A673 (cell line): ENCODE results near the gene GFRA3. TPM values are rescaled to one million over a fixed set of nuclear protein-coding genes. Genes with fewer than 3 reads are reported as not detected.
"Not testable (repeated sequence)": the region's sequence is repeated elsewhere in the genome, so short reads cannot be mapped to it uniquely, and the experiment has no call there.

ENCODE experiments used
- Bru-seq: library from RNA; stranded (reverse); fragments of 400-500 nt; gene quantifications from one replicate; lab custom pipeline; 2021; lab: Mats Ljungman, UMichigan
- BruChase-seq, 2 experiments: library from RNA; stranded (reverse); fragments of 400-500 nt; gene quantifications; one replicate each; lab custom pipeline; 2021; lab: Mats Ljungman, UMichigan
- BruUV-seq: library from RNA; stranded (reverse); fragments of 400-500 nt; replicated peaks from 2 replicates; lab custom pipeline; 2021; lab: Mats Ljungman, UMichigan
- CTCF ChIA-PET: fragments of 300-600 bp; sonication (Branson Sonifier 250); formaldehyde crosslinking; loops from one replicate; lab custom pipeline; 2022; ENCODE audit warnings: antibody characterized with exemption; lab: Charles Lee
- POLR2A ChIA-PET: fragments of 300-600 bp; sonication (Branson Sonifier 250); formaldehyde crosslinking; loops from one replicate; lab custom pipeline; 2022; ENCODE audit warnings: antibody characterized with exemption; ENCODE audit not compliant: low non-redundant PET; lab: Charles Lee
- DNase-seq: peaks from one replicate; pipeline ENCODE4 v3.0.0-alpha.2; 2015; ENCODE audit warnings: low spot score
- H3K27ac ChIP-seq: fragments of 200-600 bp; sonication (generic); 2 replicates; pipeline ENCODE4 v1.5.1; 2016; ENCODE audit warnings: mixed run types, low read depth, mild to moderate bottlenecking, mixed read lengths, antibody characterized with exemption, low read length; ENCODE audit not compliant: poor library complexity, severe bottlenecking
- H3K27me3 ChIP-seq: fragments of 200-600 bp; sonication (generic); replicated peaks from 2 replicates; pipeline ENCODE4 v1.6.1; 2017; ENCODE audit warnings: mixed run types, low read depth, mild to moderate bottlenecking, mixed read lengths, antibody characterized with exemption, low read length; ENCODE audit not compliant: insufficient read depth, poor library complexity
- H3K36me3 ChIP-seq: fragments of 200-600 bp; sonication (generic); 2 replicates; pipeline ENCODE4 v1.6.1; 2016; ENCODE audit warnings: mixed run types, mild to moderate bottlenecking, mixed read lengths, antibody characterized with exemption, low read length; ENCODE audit not compliant: insufficient read depth, poor library complexity, severe bottlenecking
- H3K4me1 ChIP-seq: fragments of 200-600 bp; sonication (generic); 2 replicates; pipeline ENCODE4 v1.6.1; 2017; ENCODE audit warnings: mixed run types, mild to moderate bottlenecking, mixed read lengths, antibody characterized with exemption, low read length; ENCODE audit not compliant: insufficient read depth, poor library complexity, severe bottlenecking
- H3K4me3 ChIP-seq: fragments of 200-600 bp; sonication (generic); 2 replicates; pipeline ENCODE4 v1.5.1; 2016; ENCODE audit warnings: low read depth, mixed run types, mild to moderate bottlenecking, mixed read lengths, low read length; ENCODE audit not compliant: poor library complexity, severe bottlenecking
- H3K9me3 ChIP-seq: fragments of 200-600 bp; sonication (generic); 2 replicates; pipeline ENCODE4 v1.6.1; 2016; ENCODE audit warnings: mixed run types, low read depth, mild to moderate bottlenecking, mixed read lengths, antibody characterized with exemption, low read length; ENCODE audit not compliant: poor library complexity, severe bottlenecking
- EZH2 ChIP-seq: fragments of 200-600 bp; sonication (generic); IDR thresholded peaks from 2 replicates; pipeline ENCODE4 v1.6.1; 2017; ENCODE audit warnings: borderline replicate concordance, low read depth, mild to moderate bottlenecking, mixed read lengths, antibody characterized with exemption, low read length; ENCODE audit not compliant: poor library complexity, severe bottlenecking
- intact Hi-C: fragments of 100-400 bp; cut with micrococcal nuclease; formaldehyde crosslinking; loops from one replicate; pipeline ENCODE4 v1.10.0; 2022; ENCODE audit not compliant: unreplicated experiment
- long read RNA-seq: library from polyadenylated mRNA; stranded (forward); transcript quantifications from one replicate; pipeline ENCODE4 v2.0.0, GENCODE V29; 2022
- total RNA-seq: library from RNA; stranded (reverse); gene quantifications from 2 replicates; pipeline ENCODE4 v1.2.3, GENCODE V29; 2021
- TF ChIP-seq, protein P1 (sequence below): fragments of 300-800, 200-600 bp; sonication (generic); conservative IDR thresholded peaks from 2 replicates; pipeline ENCODE4 v1.5.1; 2017; ENCODE audit warnings: low read depth, mild to moderate bottlenecking, antibody characterized with exemption, low read length, moderate library complexity, mixed read lengths

The GFRA3 gene, protein sequence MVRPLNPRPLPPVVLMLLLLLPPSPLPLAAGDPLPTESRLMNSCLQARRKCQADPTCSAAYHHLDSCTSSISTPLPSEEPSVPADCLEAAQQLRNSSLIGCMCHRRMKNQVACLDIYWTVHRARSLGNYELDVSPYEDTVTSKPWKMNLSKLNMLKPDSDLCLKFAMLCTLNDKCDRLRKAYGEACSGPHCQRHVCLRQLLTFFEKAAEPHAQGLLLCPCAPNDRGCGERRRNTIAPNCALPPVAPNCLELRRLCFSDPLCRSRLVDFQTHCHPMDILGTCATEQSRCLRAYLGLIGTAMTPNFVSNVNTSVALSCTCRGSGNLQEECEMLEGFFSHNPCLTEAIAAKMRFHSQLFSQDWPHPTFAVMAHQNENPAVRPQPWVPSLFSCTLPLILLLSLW
- total RNA-seq = 0.75 and 0.83 TPM in 2 replicates
- Bru-seq, nascent RNA = percentile 19 among the genes with signal in this experiment
- BruChase-seq, experiment 1, labeled RNA remaining after a 2-hour chase = percentile 25 among the genes with signal in this experiment
- percentile 25 among the genes with signal in this experiment for BruChase-seq, experiment 2, labeled RNA remaining after a 6-hour chase
- long read RNA-seq, partial matches to known transcripts = 2 of 5 reads
- long read RNA-seq, other reads (novel, unspliced or antisense) = 1 of 5 reads

DNA sequence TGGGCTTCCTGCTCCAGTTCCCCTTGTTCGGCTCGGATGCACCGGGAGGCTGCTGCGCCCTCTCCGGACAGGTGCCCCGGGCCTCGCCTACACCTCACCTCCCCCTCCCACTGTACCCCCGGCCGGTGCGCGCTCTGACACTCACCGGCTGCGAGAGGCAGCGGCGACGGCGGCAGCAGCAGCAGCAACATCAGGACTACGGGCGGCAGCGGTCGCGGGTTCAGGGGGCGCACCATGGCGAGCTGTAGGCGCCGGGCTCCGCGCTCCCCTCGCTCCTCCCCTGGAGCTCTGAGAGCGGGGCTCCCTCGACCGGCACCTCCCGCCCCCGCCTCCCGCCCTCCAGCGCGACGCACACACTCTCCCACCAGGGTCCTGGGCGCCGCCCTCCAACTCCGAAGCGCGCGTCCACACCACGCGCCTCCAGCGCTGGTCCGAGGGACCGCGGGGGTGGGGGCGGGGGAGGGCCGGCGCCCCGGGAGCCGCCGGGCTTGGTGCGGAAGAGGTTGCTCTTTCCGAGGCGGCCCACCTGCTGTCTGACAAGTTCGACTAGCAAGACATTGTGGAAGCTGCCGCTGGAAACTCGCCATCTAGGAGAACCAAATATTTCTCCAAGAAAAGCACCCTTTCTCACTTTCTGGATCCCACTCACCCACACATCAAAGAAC, at the start of gene GFRA3:
Gene GFRA3 (minus strand): TSS at position 433 of the 665 bp plus-strand sequence. CDS start 197 bp downstream, at position 236.
- CTCF ChIA-PET = interaction anchor here (1.0 kb wide), 1 partner anchor 78 kb away, joined by 3 read pairs; the partner anchor contains the start of gene KDM3B
- Histone ChIP-seq H3K9me3 (no peaks in the 10 kb centered on the region), H3K36me3 (no peaks in the 10 kb centered on the region), H3K4me3 (peak within 1 kb of the TSS; percentile 39), H3K27ac (no peak within 1 kb of the TSS), H3K4me1 (peaks cover 16% of the 10 kb centered on the region), H3K27me3 (no peaks in the 10 kb centered on the region)
- TF ChIP-seq, protein P1, sequence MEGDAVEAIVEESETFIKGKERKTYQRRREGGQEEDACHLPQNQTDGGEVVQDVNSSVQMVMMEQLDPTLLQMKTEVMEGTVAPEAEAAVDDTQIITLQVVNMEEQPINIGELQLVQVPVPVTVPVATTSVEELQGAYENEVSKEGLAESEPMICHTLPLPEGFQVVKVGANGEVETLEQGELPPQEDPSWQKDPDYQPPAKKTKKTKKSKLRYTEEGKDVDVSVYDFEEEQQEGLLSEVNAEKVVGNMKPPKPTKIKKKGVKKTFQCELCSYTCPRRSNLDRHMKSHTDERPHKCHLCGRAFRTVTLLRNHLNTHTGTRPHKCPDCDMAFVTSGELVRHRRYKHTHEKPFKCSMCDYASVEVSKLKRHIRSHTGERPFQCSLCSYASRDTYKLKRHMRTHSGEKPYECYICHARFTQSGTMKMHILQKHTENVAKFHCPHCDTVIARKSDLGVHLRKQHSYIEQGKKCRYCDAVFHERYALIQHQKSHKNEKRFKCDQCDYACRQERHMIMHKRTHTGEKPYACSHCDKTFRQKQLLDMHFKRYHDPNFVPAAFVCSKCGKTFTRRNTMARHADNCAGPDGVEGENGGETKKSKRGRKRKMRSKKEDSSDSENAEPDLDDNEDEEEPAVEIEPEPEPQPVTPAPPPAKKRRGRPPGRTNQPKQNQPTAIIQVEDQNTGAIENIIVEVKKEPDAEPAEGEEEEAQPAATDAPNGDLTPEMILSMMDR = no peak
- no peak for TF ChIP-seq EZH2
- peak; percentile 27 for DNase-seq
- intact Hi-C loops = no loop called here
- POLR2A ChIA-PET = no interaction called here
- no TSS peak for BruUV-seq

DNA sequence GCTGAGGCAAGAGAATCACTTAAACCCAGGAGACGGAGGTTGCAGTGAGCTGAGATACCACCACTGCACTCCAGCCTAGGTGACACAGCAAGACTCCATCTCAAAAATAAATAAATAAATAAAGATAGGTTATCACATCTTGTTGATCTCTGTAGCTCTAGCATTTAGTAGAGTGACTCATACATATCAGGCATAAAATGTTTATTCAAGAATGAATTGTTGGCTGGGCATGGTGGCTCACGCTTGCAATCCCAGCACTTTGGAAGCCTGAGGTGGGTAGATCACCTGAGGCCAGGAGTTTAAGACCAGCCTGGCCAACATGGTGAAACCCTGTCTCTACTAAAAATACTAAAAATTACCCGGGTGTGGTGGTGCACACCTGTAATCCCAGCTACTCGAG, 43.8 kb upstream of the GFRA3 start:
- H3K9me3 ChIP-seq, BruUV-seq, CTCF ChIA-PET, POLR2A ChIA-PET, DNase-seq, H3K4me3 ChIP-seq, H3K4me1 ChIP-seq, H3K27me3 ChIP-seq, intact Hi-C loops, H3K36me3 ChIP-seq, H3K27ac ChIP-seq: not testable (repeated sequence)

DNA sequence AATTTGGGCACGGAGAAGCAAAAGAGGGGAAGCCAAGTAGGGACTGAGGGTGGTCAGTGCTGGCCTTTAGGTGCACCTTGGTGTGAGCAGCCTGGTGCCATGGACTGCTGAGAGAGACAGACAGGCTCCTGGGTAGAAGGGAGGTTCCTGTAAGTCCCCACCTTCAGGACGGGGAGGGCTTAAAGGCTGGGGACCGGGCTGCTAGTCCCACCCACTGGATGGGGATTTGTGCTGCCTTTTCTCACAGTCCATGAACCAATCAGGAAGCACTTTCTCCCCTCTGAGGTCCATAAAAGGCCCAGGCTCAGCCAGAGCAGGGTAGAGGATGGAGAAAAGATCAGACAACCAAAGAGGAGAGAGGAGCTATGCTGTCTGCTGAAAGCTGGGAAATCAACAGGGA, 41.9 kb upstream of the GFRA3 start:
- intact Hi-C loops = no loop called here
- no peaks in the 10 kb centered on the region for H3K4me1 ChIP-seq
- ChIA-PET CTCF (no interaction called here), POLR2A (no interaction called here)
- peaks cover 3% of the 10 kb centered on the region for H3K36me3 ChIP-seq
- no peaks in the 10 kb centered on the region for H3K9me3 ChIP-seq
- DNase-seq = no peak
- no TSS peak for BruUV-seq
- no peak for TF ChIP-seq EZH2
- TF ChIP-seq, protein P1 = no peak
- H3K4me3 ChIP-seq = no peak overlapping the region
- H3K27ac ChIP-seq = no peak overlapping the region
- H3K27me3 ChIP-seq = no peaks in the 10 kb centered on the region
